GM20431 (cell line): ENCODE data around the gene NBR1.
"Not testable (repeated sequence)": the region's sequence is repeated elsewhere in the genome, so short reads cannot be mapped to it uniquely, and the experiment has no call there.

Experiments
- in situ Hi-C: fragments of 300-500 bp; cut with MseI, MboI; formaldehyde crosslinking; loops from one replicate; pipeline ENCODE4 v1.15.0; 2020; ENCODE audit warnings: low sequenced_read_pairs; ENCODE audit not compliant: unreplicated experiment

NBR1 gene

DNA sequence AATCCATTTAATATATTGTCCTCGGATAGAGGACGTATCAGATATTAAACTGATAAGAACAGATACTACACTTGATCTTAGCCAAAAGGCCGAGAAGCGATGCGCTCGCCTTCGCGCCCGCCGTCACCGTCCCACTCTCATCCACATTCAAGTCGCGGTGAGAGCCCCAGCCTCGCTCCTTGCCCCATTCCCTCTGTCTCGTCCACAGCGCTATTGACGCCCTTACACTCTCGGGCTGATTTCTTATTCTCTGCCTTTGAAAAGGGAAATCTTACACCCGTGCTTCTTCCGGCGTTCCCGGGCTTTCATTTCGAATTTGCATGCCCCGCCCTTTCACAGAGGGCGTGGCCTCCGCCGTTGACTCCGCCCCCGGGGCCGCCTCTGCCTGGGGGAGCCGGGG lies 62.9 kb downstream of the NBR1 start, which contains the start of gene RNU2-1:
RNU2-1 (minus strand) TSS at position 101 of the 400 bp plus-strand sequence.
- in situ Hi-C loops, result not testable (repeated sequence)

DNA sequence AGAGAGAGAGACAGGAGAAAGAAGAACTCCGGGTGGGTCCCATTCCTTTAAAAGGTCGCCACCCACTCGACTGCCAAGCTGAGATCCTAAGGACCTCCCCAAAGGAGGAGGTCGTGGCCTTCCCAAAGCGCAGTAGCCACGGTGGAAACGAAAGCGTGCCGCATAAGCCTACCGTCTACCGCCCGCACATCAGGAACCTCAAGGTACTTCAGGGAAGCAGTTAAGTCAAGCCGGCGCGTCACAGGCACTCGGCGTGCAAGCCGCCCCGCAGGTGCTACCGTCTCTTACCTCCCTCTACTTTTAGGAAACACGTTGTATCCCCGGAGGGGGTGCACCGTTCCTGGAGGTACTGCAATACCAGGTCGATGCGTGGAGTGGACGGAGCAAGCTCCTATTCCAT lies 68.6 kb downstream of the NBR1 start:
- in situ Hi-C loops, result not testable (repeated sequence)

DNA sequence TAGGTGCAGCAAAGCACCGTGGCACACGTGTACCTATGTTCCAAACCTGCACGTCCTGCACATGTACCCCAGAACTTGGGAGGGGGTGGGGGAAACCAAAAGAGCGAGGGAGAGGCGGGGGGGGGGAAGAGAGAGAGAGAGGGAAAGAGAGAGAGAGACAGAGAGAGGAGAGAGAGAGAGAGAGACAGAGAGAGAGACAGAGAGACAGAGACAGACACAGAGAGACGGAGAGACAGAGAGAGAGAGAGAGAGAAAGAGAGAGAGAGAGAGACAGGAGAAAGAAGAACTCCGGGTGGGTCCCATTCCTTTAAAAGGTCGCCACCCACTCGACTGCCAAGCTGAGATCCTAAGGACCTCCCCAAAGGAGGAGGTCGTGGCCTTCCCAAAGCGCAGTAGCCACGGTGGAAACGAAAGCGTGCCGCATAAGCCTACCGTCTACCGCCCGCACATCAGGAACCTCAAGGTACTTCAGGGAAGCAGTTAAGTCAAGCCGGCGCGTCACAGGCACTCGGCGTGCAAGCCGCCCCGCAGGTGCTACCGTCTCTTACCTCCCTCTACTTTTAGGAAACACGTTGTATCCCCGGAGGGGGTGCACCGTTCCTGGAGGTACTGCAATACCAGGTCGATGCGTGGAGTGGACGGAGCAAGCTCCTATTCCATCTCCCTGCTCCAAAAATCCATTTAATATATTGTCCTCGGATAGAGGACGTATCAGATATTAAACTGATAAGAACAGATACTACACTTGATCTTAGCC lies 69.8 kb downstream of the NBR1 start:
- in situ Hi-C loops, result not testable (repeated sequence)

DNA sequence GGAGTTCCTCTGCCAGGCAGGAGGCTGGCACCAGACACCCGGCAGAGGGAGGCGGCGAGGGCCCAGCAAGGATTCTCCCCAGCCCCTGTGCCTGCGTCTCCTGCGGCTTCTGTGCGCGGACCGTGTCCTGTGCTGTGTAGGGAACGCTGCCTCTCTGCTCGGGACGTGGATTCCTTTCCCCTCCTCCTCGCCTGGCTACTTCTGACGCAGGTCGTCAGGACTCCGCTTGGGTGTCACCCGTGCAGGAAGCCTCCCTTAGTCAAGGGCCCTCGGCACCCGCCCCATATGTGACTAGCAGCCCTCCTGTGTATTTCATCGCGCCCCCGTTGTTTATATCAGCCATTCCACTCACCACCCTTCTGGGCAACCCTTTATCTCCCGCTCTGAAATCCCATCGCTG lies 75.4 kb downstream of the NBR1 start:
- in situ Hi-C loops, result not testable (repeated sequence)
